Psoas muscle (tissue), 8 donors: ENCODE data around the gene CFH. TPM values are rescaled to one million over a fixed set of nuclear protein-coding genes. Genes with fewer than 3 reads are reported as not detected.

ENCODE experiments used
- ATAC-seq, 4 donors: fragments of 200-7000 bp; cut with Tn5 transposase; one replicate each; pipeline ENCODE4 v1.9.1; 2020; ENCODE audit warnings: moderate library complexity in 3 of 4, mild to moderate bottlenecking in 2 of 4
- DNase-seq, 2 donors: peaks; one replicate each; pipeline ENCODE4 v3.0.0-alpha.2; 2020
- H3K27ac ChIP-seq: fragments of 200-600 bp; one replicate; pipeline ENCODE4 v1.8.0; 2022
- H3K27me3 ChIP-seq, 3 donors: fragments of 200-600 bp in 1 of 3; one replicate each; pipeline versions ENCODE4 v1.6.1 to v1.8.0; 2013 to 2022; ENCODE audit warnings: low read length in 2 of 3, mild to moderate bottlenecking in 2 of 3, moderate library complexity in 1 of 3; ENCODE audit not compliant: insufficient read depth in 3 of 3
- H3K36me3 ChIP-seq, 2 donors: fragments of 200-600 bp in 1 of 2; one replicate each; pipeline versions ENCODE4 v1.6.1 to v1.8.0; 2013 to 2022; ENCODE audit warnings: low read depth in 1 of 2, mild to moderate bottlenecking in 1 of 2, moderate library complexity in 1 of 2; ENCODE audit not compliant: insufficient read depth in 1 of 2
- H3K4me1 ChIP-seq: fragments of 200-600 bp; one replicate; pipeline ENCODE4 v1.8.0; 2022
- H3K4me3 ChIP-seq: fragments of 200-600 bp; one replicate; pipeline ENCODE4 v1.8.0; 2022; ENCODE audit warnings: mild to moderate bottlenecking
- H3K9me3 ChIP-seq: fragments of 200-600 bp; one replicate; pipeline ENCODE4 v1.8.0; 2022
- WGBS, 3 donors: extraction: QIAGEN DNeasy Blood & Tissue Kit; methylation state at CpG; one replicate each; pipeline versions ENCODE4 v1.1.6 to v1.1.7; 2013; 5-methylcytosine and 5-hydroxymethylcytosine counted together
- intact Hi-C, 2 donors: fragments of 100-400 bp; cut with DNase I; formaldehyde crosslinking; loops; one replicate each; pipeline versions ENCODE4 v1.11.0 to v1.14.2; 2022
- polyA plus RNA-seq, 3 donors: library from polyadenylated mRNA; stranded (reverse); fragments of 200-250 nt; gene quantifications; one replicate each; pipeline ENCODE4 v1.2.3, GENCODE V29; 2013
- total RNA-seq, 4 donors: library from RNA; stranded (reverse); fragmentation: NEBNext Ultra II Directional in 2 of 4; extraction: Animal tissue kit (Norgen Biotek cat#: 25700) in 2 of 4; gene quantifications; one replicate each; pipeline versions ENCODE4 v1.2.1 to v1.2.4, GENCODE V29; 2021 to 2023
- TF ChIP-seq, protein P1 (sequence below): fragments of 200-600 bp; IDR thresholded peaks from one replicate; pipeline ENCODE4 v1.8.0; 2022; ENCODE audit warnings: antibody characterized with exemption
- donor health status: healthy with polysubstance abuse.
- donor health status: DM: no; HTN: no; CAD: no; lungs with moderate emphysema.
- donor health status: Bipolar disorder and iron deficiency.
- donor health status: healthy.
- donor health status: DM: yes; HTN: yes; CAD: no.
- donor health status: DM: no; HTN: no; CAD: no.
- donor health status: DM: no; HTN: no; CAD: no.
- donor health status: DM: yes; HTN: yes; CAD: no.

The CFH gene
- total and polyA plus RNA-seq, 7 donors: 12.5 to 44.5 (median 24.2) TPM

DNA sequence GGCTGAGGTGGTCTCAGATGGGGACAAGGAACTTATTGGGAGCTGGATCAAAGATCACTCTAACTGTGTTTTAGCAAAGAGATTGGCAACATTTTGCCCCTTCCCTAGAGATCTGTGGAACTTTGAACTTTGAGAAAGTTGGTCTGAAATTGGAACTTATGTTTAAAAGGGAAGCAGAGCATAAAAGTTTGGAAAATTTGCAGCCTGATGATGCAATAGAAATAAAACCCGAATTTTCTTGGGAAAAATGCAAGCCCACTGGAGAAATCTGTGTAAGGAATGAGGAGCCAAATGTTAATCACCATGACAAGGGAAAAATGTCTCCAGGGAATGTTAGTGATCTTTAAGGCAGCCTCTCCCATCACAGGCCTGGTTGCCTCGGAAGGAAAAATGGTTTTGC, 17.2 kb downstream of the CFH start:
- no peak overlapping the region for H3K4me3 ChIP-seq
- no peak for DNase-seq
- no peaks in the 10 kb centered on the region for H3K27me3 ChIP-seq
- no peaks in the 10 kb centered on the region for H3K4me1 ChIP-seq
- TF ChIP-seq, protein P1, sequence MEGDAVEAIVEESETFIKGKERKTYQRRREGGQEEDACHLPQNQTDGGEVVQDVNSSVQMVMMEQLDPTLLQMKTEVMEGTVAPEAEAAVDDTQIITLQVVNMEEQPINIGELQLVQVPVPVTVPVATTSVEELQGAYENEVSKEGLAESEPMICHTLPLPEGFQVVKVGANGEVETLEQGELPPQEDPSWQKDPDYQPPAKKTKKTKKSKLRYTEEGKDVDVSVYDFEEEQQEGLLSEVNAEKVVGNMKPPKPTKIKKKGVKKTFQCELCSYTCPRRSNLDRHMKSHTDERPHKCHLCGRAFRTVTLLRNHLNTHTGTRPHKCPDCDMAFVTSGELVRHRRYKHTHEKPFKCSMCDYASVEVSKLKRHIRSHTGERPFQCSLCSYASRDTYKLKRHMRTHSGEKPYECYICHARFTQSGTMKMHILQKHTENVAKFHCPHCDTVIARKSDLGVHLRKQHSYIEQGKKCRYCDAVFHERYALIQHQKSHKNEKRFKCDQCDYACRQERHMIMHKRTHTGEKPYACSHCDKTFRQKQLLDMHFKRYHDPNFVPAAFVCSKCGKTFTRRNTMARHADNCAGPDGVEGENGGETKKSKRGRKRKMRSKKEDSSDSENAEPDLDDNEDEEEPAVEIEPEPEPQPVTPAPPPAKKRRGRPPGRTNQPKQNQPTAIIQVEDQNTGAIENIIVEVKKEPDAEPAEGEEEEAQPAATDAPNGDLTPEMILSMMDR: no peak
- WGBS, 3 donors: 63 to 82% (median 69%) methylated on average over 2 of the region's 2 CpGs
- ATAC-seq: no peak
- H3K36me3 ChIP-seq: peaks cover 2 to 6% of the 10 kb centered on the region in 2 donors
- H3K9me3 ChIP-seq: peaks cover 13% of the 10 kb centered on the region
- intact Hi-C loops: loop anchor here in 1 of 2 donors (10.0 kb wide), 1 partner anchor 354 kb away; no protein-coding TSS in a partner anchor
- no peak overlapping the region for H3K27ac ChIP-seq

DNA sequence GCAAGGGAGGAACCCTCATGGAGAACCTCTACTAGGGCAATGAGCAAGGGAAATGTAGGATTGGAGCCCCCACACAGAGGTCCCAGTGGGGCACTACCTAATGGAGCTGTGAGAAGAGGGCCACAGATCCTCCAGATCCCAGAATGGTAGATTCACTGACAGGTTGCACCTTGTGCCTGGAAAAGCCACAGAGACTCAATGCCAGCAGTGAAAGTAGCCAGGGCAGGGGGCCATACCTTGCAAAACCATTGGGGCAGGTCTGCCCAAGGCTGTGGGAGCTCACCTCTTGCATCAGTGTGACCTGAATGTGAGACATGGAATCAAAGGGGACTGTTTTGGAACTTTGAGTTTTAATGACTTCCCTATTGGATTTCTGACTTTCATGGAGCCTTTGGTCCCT, 17.9 kb downstream of the CFH start:
- peaks cover 2 to 9% of the 10 kb centered on the region in 2 donors for H3K36me3 ChIP-seq
- H3K27ac ChIP-seq: no peak overlapping the region
- ATAC-seq: no peak
- peaks cover 13% of the 10 kb centered on the region for H3K9me3 ChIP-seq
- no peak for DNase-seq
- no peaks in the 10 kb centered on the region for H3K4me1 ChIP-seq
- H3K27me3 ChIP-seq: no peaks in the 10 kb centered on the region
- intact Hi-C loops: loop anchor here in 1 of 2 donors (10.0 kb wide), 1 partner anchor 355 kb away; no protein-coding TSS in a partner anchor
- no peak overlapping the region for H3K4me3 ChIP-seq
- TF ChIP-seq, protein P1: no peak

DNA sequence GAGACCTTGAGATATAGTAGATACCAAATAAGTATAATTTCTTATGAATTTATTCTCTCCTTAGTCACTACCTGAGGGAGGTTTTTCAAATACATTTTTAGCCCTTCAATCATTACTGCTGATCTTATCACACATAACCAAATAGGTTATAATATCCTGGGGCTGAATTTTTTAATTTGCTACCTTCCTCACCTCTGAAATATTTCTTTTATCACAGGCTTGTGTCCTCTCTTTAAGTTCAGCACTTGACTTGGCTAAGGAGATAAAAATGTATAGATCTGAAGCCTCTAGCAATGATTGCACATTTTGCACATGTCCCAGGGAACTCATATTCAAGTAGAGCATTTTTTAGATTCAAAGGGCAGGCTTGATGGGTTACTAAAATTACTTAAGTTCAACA, 23.1 kb downstream of the CFH start:
- ATAC-seq (no peak), DNase-seq (no peak)
- no peak overlapping the region for H3K4me3 ChIP-seq
- H3K9me3 ChIP-seq: no peaks in the 10 kb centered on the region
- no peaks in the 10 kb centered on the region for H3K4me1 ChIP-seq
- intact Hi-C loops: no loop called here
- H3K27ac ChIP-seq: no peak overlapping the region
- peaks cover 2 to 13% of the 10 kb centered on the region in 2 donors for H3K36me3 ChIP-seq
- no peaks in the 10 kb centered on the region for H3K27me3 ChIP-seq
- TF ChIP-seq, protein P1: no peak

DNA sequence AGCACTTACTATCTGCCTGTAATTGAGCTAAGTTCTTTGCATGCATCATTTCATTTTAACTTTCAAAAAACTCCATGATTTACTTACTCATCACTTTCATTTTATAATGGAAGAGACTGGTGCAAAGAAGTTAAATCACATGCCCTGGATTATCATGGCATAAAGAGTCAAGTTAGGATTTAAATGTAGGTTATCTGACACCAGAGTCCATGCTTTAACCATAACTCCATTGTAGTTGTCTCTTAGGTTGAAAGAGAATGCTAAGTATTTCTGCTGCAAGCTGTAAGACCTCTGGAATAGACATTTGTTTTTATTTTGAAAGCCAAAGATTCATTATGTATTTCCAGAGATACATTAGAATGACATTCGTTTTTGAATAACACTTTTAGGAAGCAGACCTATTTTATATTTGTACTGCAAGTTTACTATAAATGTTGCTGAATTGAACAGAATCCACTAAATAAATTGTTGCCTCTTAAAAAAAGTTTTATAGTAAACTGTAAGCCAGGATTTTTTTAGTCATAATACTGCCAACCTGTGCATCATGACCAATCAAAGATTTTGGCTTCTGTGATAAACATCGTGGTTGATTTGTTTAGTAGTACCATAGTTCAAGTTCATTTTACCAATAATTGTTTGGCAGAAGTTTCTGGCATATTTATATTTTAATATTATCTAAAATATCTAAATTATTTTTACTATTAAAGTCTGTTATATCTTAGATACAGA, 26.1 kb downstream of the CFH start:
- Histone ChIP-seq H3K27me3 (no peaks in the 10 kb centered on the region), H3K4me1 (no peaks in the 10 kb centered on the region), H3K4me3 (no peak overlapping the region), H3K9me3 (no peaks in the 10 kb centered on the region), H3K36me3 (peaks cover 2 to 13% of the 10 kb centered on the region in 2 donors), H3K27ac (no peak overlapping the region)
- TF ChIP-seq, protein P1: no peak
- intact Hi-C loops: no loop called here
- WGBS, 3 donors: 71 to 86% (median 81%) methylated on average over 2 of the region's 2 CpGs
- ATAC-seq (no peak), DNase-seq (no peak)

DNA sequence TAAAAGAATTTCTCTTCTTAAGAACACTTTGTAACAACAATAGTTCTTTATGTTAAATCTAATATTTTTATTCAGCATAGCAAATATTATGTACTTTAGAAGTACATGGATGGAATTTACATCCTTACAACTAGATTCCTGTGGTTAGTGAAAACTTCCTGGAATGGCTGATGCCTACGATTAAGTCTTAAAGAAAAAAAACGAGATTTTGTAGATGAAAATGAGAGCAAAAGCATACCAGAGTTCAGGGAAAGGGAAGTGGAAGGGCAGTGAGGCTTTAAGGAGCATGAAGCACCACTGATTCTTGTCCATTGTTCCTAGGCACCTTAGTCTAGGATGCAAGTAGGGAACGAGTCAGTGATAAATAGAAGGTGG, 26.7 kb downstream of the CFH start:
- H3K36me3 ChIP-seq: peaks cover 0 to 12% of the 10 kb centered on the region in 2 donors
- DNase-seq: no peak
- no peaks in the 10 kb centered on the region for H3K9me3 ChIP-seq
- no peaks in the 10 kb centered on the region for H3K27me3 ChIP-seq
- no peak overlapping the region for H3K27ac ChIP-seq
- WGBS, 3 donors: 63 to 77% (median 69%) methylated on average over 3 of the region's 3 CpGs
- H3K4me1 ChIP-seq: no peaks in the 10 kb centered on the region
- intact Hi-C loops: no loop called here
- TF ChIP-seq, protein P1: no peak
- ATAC-seq: no peak
- no peak overlapping the region for H3K4me3 ChIP-seq
